GM13976 (cell line): Measurements from ENCODE around the gene OAS3.

ENCODE experiments used
- DNase-seq: peaks from one replicate; pipeline ENCODE4 v3.0.0; 2012; ENCODE audit warnings: low spot score
- CTCF ChIP-seq: IDR thresholded peaks from 2 replicates; pipeline ENCODE4 v1.5.1; 2012; ENCODE audit warnings: borderline replicate concordance, mild to moderate bottlenecking; ENCODE audit not compliant: insufficient read depth; ENCODE audit errors: extremely low read depth, missing control alignments, control extremely low read depth
- in situ Hi-C: fragments of 300-500 bp; cut with MboI; formaldehyde crosslinking; loops from one replicate; pipeline ENCODE4 v1.12.0; 2022; ENCODE audit warnings: low sequenced_read_pairs, mixed read lengths, inconsistent platforms; ENCODE audit not compliant: unreplicated experiment

OAS3 gene

GRCh38 chr12:112898380-112898779, 39.9 kb upstream of the OAS3 start:
- DNase-seq, result no peak
- TF ChIP-seq CTCF, result no peak
- in situ Hi-C loops, result no loop called here

- in situ Hi-C loops, result loop anchor here (10.0 kb wide), 1 partner anchor 94 kb away; no protein-coding TSS in a partner anchor
- TF ChIP-seq CTCF, result peak; percentile 60
- peak; percentile 58 for DNase-seq
These were observed 37.8 kb upstream of the OAS3 start for GRCh38 chr12:112900298-112901145.

- in situ Hi-C loops, result loop anchor here (10.0 kb wide), 1 partner anchor 94 kb away; no protein-coding TSS in a partner anchor
- no peak for DNase-seq
- TF ChIP-seq CTCF, result no peak
These were observed 37.0 kb upstream of the OAS3 start for GRCh38 chr12:112901271-112901670.

- in situ Hi-C loops, result loop anchor here (10.0 kb wide), 1 partner anchor 90 kb away; no protein-coding TSS in a partner anchor
- no peak for DNase-seq
- no peak for TF ChIP-seq CTCF
These were observed 33.7 kb upstream of the OAS3 start for GRCh38 chr12:112904571-112904970.

- in situ Hi-C loops, result loop anchor here (10.0 kb wide), 1 partner anchor 89 kb away; no protein-coding TSS in a partner anchor
- TF ChIP-seq CTCF, result no peak
- no peak for DNase-seq
These were observed 32.7 kb upstream of the OAS3 start for GRCh38 chr12:112905451-112906089.

GRCh38 chr12:112906712-112907414, 31.4 kb upstream of the OAS3 start, which contains the start of gene OAS1:
OAS1 (plus strand) TSS chr12:112906962; CDS start chr12:112907040, 78 bp downstream.
- no peak for TF ChIP-seq CTCF
- DNase-seq, result peak; percentile 72
- in situ Hi-C loops, result loop anchor here (10.0 kb wide), 1 partner anchor 88 kb away; no protein-coding TSS in a partner anchor
